GM21723 (cell line): ENCODE results near the gene GPC3.
"Not testable (repeated sequence)": the region's sequence is repeated elsewhere in the genome, so short reads cannot be mapped to it uniquely, and the experiment has no call there.

Source experiments
- ATAC-seq: cut with Tn5 transposase; IDR thresholded peaks from one replicate; pipeline ENCODE4 v1.9.1; 2021; ENCODE audit warnings: mild to moderate bottlenecking, moderate library complexity; ENCODE audit not compliant: unreplicated experiment

The GPC3 gene

DNA sequence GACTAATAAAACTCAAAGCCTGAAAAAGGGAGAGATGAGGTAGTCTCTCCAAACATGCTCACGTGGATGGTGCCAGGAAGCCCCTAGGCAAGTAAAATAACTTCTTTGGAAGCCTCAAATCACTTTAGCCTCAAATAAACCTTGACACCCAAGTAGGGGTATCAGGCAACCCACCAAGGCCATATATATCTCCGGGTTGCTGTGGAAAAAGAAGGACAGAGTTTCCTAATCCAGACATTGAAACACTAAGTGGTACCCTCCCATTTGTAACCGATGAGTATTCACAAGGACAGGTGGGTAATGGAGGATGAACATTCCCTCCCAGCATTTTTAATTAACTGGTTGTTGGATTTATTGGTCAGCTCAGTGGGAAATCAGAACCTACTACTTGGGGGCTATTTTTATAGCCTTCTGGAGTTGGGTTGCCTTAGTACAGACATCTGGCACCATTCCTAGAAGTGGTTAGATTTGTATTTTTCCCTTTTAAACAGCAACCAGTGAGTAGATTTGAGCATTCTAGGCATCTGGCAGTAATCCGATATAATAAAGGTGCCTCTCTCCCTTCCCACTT lies 87.7 kb downstream of the GPC3 start:
- no peak for ATAC-seq

DNA sequence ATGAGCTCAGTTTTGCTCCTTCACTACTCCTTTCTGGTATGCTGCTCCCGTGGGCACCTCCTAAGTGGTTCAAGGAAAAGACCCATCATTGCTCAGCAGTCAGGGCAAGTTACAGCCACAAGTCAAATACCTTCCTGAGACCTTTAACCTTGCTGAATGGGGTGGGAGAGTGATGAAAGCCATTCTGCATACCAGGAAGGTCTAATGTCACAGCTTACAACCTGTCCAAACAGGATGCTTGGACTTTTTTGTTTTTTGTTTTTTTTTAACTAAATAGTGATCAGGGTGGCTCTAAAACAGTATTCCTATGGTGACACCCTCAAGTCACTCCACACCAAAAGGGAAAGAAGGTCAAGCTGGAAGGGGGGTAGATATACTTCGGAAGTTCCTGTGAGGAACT lies 93.1 kb downstream of the GPC3 start:
- ATAC-seq, result no peak

DNA sequence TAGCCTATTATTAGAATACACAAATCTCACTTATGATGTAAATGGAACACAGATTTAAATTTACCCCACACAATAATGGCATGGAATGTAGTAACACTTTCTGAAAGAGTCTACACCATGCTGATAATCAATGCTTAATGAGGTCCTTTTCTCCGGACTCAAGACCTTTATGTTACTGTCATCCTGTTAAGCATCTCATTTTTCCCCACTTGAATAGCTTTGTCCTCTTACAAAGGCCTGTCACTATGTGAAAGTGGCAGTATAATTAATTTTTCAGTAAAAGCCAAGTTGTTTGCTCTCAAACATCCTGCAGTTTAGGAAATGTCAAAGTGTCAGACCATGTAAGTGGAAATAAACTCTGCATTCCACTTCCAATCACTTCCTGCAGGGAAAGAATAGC lies 96.4 kb downstream of the GPC3 start:
- no peak for ATAC-seq

DNA sequence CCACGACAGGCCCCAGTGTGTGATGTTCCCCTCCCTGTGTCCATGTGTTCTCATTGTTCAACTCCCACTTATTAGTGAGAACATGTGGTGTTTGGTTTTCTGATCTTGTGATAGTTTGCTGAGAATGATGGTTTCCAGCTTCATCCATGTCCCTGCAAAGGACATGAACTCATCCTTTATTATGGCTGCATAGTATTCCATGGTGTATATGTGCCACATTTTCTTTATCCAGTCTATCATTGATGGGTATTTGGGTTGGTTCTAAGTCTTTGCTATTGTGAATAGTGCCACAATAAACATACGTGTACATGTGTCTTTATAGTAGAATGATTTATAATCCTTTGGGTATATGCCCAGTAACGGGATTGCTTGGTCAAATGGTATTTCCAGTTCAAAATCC lies 97.3 kb downstream of the GPC3 start:
- not testable (repeated sequence) for ATAC-seq

DNA sequence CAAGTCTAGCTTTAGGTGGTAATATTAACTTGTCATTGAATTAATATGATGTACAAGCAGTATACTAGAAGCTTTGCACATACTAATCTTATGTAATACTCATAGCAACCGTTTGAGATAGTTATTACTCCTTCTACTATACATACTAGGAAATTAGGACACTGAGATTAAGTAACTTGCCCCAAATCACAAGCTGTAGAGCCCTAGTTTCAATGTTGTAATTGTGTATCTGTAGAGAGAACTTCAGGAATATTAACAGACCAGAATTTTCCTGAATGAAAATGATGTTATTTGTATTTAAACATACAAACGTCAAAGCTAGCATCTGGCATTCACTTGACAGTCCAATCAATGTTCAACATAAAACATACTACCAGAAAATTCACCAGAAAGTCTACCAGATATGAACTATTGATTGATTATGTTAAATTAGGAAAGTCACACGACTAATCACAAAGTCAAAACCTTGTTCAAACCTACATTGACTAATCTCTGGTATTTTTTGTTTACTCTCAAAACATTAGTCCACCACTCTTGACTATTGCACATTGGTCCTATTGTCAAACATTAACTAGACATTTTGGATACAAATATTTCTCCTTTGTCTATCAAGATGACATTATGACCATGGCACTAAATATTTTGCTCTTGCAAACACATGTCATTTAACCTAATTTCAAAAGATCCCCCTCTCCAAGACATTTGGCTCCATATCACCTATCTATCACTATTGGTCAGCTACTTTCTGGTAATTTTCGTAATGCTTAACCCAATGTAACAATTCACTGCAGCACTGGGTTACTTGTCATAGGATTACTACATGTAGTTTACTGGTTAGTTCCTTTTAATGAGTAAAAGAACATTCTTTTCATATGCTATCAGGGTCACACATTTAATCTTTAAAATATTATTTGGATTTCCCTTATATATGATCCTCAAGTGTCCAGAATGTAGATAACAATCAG lies 100.7 kb downstream of the GPC3 start:
- no peak for ATAC-seq

DNA sequence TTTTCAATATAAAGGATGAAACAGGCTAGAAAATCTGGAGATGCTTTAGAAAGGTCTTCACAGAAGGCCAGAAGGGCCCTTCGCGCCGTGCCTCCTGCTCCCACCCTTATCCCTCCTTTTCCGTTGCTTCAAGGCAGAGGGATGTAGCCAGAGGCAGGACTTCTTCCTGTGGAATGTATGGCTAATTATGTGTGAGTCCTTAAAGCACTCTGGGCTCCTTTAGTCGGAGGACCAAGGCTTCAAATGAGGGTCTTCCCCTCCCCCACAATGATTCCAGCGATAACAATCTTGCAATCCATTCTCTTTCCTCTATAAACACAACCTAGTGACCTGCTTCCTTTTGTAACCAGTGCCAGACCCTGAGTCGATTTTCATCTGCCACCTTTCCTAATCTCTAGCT lies 103.5 kb downstream of the GPC3 start:
- no peak for ATAC-seq

DNA sequence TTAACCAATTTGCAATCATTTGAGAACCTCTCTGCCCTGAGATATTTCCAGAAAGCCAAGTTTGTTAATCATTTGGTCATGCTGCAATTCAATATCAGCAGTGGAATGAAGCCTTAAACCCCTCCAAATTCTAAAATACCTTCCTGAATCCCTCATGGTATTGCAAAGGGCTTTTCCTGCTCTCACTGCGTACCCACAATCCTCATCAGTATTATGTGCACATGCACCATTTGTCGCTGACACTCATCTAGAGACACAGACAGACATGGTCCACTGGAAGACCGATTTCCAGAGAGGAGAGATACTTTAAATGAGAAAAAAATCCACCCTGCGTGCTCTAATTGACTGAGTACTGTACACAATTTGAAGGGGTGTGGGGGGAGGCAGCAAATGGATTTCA lies 104.4 kb downstream of the GPC3 start:
- ATAC-seq, result no peak

DNA sequence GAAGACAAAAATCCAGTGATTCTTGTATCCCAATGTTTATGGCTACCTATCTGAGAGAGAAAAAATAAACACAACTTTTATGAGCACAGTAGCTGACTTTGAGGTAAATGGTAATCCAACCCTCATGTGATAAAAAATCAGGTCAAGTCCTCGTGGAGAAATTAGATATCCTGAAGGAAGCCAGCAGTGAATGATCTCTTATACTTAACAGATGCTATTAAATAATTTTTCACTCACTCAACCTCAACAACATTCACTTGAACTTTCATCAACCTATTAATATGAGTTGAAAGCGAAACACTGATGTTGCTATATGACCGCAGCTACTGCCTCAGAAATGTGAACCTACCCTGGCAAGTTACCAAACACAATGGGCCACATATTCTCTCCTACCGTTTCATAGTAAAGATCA lies 105.4 kb downstream of the GPC3 start:
- no peak for ATAC-seq

DNA sequence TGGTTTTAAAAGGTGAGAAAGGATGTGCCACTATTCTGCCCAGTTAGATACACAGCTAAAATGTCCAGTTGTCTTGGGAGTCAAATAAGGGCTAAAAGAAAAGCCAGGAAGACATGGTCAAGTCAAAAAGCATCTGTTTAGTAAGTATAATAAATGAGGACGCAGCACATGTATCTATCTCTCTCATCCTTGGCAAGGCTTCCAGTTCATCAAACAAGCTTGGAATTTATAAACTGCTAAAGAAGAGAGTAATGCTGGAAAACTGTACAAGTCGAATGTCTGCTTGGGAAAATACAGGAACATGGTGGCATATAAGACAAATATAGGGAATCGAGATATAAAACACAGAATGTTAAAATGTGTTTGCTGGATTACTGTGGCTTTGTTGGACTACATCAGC lies 106.7 kb downstream of the GPC3 start:
- no peak for ATAC-seq

DNA sequence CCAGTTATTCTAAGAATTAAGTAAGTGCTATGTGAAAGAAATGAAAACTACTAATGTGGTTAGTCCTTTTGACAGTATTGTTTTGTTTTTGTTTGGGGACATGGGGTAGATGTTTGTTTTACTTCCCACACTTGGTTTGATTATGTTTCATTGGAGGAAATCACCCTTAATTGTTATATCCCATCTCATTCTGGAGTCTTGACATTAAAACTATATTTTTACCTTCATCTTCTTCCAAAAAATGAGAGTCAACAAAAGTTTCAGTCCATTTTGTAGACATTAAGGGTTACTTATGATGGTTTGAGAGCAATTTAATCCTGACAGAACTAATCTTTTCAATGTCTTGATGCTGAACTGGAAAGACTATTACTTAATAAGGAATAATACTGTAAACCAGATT lies 108.7 kb downstream of the GPC3 start:
- ATAC-seq, result no peak

DNA sequence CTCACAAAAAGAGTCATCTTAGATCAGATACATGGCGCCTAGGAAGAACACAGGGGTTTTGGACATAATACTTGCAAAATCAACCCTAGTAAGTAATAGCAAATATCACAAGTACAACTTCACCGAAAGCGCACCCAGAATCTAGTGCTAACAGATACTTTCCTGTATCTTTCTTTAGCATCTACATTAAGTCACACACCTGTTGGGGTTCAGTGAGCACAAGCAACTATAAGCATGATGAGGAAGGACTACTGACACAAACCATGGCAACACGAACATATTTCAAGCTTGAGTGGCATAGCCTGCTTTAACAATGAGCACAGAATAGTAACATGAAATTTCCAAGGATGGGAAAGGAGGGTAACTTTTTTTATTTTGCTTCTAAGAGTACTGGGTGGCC lies 116.1 kb downstream of the GPC3 start:
- ATAC-seq, result no peak

DNA sequence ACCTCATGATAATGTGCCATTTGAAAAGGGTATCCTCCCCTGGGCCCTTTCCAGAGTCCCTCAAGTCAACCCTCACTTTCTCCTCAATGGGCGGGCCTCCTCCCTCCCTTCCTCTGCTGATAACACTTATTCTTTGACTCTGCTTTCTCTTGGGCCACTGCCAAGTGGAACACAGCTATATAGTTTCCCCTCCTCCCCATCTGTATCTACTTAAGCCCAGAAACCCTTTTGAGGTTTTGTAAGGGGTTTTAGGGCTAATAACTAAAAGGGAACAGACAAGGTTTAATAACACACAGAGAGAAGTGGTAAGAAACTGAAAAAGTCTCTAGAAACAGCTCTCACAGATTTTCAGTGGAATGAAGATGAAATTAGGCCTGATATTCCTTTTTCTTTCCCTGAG lies 116.7 kb downstream of the GPC3 start:
- ATAC-seq, result no peak

DNA sequence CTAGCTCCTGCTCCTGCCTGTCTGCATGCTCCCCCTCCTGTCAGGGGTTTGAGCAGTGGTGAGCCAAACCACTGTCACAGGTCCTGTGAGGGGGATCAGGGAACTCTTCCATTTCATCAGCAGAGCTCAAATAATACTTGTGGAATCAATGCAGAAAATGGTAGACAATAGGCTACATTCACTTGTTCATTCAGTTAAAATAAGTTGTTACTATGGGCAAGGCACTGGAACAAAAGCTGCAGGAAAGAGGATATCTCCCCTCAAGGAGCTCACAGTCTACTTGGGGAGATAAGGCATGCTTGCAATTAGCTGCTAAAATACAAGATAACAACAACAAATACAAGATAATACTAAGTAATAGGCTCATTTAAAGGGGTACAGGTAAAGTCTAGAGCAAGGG lies 117.1 kb downstream of the GPC3 start:
- no peak for ATAC-seq

DNA sequence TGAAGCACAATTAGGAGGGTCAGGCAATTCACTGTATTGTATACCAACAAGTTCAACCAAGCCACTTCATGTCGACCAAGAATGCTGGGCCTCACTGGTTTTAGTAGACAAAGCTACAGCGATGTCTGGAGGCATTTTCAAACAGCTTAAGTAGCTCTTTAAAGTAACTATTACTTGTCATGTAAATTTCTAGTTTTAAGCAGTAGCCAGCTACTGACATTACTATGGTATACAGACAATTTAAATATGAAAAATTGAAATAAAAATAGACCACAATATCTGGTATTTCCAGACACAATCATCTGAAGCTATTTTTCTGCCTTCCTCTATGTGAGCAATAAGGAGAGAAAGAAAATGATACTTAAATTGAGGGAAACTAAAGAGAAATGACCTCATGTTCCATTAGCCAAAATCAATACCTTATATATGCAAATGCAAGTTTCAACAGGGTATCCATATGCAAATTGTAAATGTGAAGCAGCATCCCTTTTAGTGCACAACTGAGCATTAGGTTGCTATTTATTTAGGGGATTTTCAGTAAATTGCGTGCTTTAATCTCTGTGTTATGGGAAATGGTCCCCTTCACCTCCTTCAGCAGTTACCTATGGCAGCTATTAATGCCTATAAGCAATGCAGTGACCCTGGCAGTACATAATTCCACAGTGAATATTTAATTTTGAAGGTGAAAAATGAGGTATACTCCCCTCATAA lies 119.5 kb downstream of the GPC3 start:
- ATAC-seq, result no peak

DNA sequence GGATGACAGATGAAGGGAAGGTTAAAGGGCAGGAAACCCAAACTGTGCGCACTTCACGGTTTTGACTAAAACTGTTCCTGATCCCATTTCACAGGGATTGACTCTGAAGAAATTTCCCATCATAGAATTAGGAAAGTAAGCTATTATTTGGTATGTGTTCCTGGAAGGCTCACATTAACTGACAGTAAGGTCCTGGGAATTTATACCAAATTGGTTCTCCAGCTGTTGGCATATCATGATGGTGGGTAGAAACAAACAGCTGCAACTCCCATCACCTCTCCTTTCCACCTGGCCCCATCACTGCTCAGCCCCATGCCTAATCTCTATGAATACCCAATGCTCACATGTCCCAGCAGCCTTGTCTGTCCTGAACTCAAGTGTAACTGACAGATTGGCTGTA lies 121.2 kb downstream of the GPC3 start:
- no peak for ATAC-seq

DNA sequence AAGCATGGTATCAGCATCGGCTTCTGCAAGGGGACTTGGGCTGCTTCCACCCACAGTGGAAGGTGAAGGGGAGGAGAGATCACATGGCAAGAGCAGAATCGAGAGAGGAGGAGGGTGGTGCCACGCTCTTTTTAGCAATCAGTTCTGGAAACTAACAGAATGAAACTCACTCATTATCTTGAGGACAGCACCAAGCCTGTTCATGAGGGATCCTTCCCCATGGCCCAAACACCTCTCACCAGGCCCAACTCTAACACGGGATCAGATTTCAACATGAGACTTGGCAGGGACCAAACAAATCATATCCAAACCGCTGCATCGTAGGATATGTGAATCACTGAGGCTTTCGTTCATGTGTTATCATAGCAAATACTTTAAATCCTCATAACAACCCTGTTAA lies 125.5 kb downstream of the GPC3 start:
- ATAC-seq, result no peak

DNA sequence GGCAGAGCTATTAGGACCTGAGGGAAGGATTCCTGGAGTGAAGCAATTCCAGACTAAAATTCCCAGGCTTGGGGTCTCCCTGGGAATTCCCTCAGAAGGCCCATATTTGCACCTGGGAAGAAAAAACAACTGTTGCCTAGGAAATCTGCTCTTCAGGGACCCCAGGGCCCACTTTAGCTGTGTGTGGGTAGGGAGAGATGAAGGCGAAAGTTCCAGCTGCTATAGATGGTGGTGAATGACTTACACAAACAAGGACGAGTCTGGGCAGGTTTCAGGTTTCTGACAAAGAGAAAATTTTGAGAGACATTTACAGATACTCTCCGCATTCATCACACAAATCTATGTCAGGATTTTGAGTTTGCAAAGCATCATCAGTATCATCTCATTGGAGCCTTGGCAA lies 126.1 kb downstream of the GPC3 start:
- ATAC-seq, result no peak

DNA sequence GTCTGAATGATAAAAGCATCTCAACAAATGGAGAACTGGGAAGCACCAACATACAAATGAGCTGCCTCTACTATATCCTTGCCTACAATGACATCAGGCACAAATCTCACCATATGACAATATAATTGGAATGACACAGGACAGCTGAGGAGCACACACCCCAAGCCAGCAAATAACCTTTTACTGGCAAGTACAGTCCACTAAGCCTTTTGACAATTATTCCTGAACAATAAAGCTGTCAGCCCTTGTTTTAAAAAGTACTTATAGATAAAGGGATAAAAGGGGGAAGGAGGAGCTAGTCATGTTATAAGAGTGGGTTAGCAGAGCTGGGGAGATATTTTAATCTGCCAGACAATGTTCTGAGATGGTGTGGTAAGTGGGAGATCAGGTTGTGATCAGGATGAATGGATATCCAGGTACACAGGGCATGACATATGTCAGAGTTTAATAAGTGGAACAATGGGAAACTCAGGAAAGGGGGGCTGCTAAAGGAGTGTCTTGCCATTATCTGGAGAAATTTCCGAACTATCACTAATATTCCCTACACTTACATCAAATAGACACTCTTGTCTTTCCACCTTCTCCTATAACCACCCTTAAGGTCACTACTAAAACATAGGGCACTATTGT lies 127.6 kb downstream of the GPC3 start:
- ATAC-seq, result no peak

DNA sequence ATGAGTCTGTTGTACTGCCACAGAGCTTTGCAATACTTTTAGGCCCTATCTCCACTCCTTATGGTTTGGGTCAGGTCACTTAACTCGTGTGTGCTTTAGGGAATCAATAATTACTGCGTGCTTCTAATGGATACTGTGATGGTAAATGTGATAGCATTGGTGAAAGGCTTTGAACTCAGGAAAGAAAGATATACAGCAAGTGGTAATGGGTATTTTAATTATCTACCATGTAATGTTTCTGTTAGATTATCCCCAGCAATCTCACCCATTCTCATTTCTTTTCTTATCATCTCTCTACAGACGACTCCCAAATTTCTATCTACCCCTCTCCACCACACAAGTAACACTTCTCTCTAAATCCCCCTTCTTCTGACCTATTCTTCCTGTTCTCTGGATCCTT lies 128.6 kb downstream of the GPC3 start:
- no peak for ATAC-seq

DNA sequence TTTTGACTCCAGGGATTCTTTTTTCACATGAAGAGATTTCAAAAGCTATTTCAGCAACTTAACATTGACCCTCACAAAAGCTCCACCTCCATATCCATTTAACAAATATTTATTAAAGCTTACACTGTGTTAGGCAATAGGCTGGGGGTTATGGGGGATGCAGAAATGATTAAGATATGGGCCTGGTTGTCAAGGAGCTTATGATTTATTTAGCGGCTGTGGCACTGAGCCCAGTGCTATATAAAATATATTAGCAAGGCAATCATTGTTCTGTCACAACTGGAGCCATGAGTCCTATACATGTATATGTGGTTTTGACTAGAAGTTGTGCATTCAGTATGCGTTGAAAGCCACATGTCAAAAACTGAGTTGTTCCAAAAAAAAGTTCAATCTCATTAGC lies 131.1 kb downstream of the GPC3 start:
- no peak for ATAC-seq

DNA sequence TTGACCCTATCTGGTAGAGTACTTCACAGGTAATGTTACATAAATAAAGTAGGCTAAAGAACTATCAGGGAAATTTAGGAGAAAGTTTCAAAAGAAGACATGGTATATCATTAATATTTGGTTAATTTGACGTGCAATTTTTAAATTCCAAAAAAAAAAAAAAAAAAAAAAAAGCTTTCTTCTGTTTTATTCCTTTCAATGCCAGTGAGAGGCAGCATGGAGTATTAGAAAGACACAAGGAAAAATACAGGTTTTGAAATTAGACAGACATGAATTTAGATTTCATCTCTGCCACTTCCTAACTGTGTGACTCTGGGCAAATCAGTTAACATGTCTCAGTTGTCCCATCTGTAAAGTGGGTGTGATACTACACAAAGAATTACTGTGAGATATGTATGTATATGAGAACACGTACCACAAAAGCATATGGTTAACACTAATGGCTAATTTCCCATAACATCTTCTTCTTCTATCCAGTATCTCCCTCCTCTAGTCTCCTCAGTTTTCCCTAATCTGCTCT lies 132.5 kb downstream of the GPC3 start:
- ATAC-seq, result no peak
